Ishikawa (cell line): ENCODE measurements around the gene ZNF536.

Source experiments
- CEBPB ChIP-seq: IDR thresholded peaks from 2 replicates; pipeline ENCODE4 v1.6.1; 2012
- CREB1 ChIP-seq: IDR thresholded peaks from 2 replicates; pipeline ENCODE4 v1.6.1; 2012; ENCODE audit warnings: low read depth
- EGR1 ChIP-seq: IDR thresholded peaks from 2 replicates; pipeline ENCODE4 v1.6.1; 2012
- EP300 ChIP-seq: IDR thresholded peaks from 2 replicates; pipeline ENCODE4 v1.6.1; 2012; ENCODE audit warnings: borderline replicate concordance
- FOXM1 ChIP-seq: IDR thresholded peaks from 2 replicates; pipeline ENCODE4 v1.6.1; 2012; ENCODE audit warnings: low read depth, borderline replicate concordance
- NFIC ChIP-seq: IDR thresholded peaks from 2 replicates; pipeline ENCODE4 v1.6.1; 2012
- RAD21 ChIP-seq: IDR thresholded peaks from 2 replicates; pipeline ENCODE4 v1.6.1; 2012; ENCODE audit warnings: low read depth
- REST ChIP-seq: IDR thresholded peaks from 2 replicates; pipeline ENCODE4 v1.6.1; 2012; ENCODE audit warnings: low read depth, mild to moderate bottlenecking
- TAF1 ChIP-seq: IDR thresholded peaks from 2 replicates; pipeline ENCODE4 v1.6.1; 2012; ENCODE audit warnings: low read depth, mild to moderate bottlenecking
- TCF12 ChIP-seq: IDR thresholded peaks from 2 replicates; pipeline ENCODE4 v1.6.1; 2012; ENCODE audit warnings: low read depth
- TEAD4 ChIP-seq: IDR thresholded peaks from 2 replicates; pipeline ENCODE4 v1.6.1; 2012
- USF1 ChIP-seq: IDR thresholded peaks from 2 replicates; pipeline ENCODE4 v1.6.1; 2012
- YY1 ChIP-seq: IDR thresholded peaks from 2 replicates; pipeline ENCODE4 v1.6.1; 2012; ENCODE audit warnings: low read depth
- ZBTB7A ChIP-seq: IDR thresholded peaks from 2 replicates; pipeline ENCODE4 v1.6.1; 2012; ENCODE audit warnings: low read depth
- TF ChIP-seq, protein P1 (sequence below): IDR thresholded peaks from 2 replicates; pipeline ENCODE4 v1.6.1; 2012

Gene ZNF536

DNA sequence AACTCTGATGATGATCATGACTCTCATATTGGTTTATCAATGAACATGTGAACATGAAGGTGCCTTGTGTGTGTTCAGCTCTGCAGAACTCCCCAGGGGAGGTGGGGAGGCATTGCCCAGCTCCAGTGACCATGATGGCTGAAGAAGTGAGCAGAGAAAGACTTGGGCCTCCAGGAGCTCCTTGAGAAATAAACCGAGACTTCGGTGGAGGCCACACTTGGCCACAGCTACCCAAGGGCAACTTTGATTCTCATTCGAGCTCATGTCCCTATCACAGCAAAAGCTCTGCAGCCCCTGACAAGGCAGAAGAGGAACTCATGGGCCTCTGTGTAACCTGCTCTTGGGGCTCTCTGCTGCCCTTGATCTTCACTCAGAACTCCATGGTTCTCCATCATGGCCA, 44.1 kb upstream of the ZNF536 start:
- TF ChIP-seq CREB1 (no peak), ZBTB7A (no peak), FOXM1 (no peak), NFIC (no peak), RAD21 (no peak), EP300 (no peak), REST (no peak)
- TF ChIP-seq, protein P1, sequence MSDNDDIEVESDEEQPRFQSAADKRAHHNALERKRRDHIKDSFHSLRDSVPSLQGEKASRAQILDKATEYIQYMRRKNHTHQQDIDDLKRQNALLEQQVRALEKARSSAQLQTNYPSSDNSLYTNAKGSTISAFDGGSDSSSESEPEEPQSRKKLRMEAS = no peak

DNA sequence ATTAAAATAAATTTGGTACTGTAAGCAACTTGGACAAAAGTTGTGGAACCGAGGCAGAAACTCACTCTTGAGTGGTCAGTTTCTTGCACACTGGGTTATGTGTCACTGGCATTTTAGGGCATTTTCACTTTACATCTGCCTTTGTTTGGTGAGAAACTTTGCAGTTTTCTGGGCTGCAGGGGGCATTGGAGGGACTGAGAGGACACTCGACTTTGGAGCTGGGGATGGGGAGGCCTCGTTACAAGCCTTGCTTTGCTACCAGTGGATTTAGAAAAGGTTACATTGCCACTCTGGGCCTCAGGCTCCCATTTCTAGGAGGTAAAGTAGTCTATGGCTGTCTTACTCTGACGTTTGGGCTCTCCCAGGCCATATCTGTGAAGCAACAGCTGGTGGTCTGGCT, 41.9 kb upstream of the ZNF536 start:
- no peak for TF ChIP-seq ZBTB7A
- no peak for TF ChIP-seq EGR1
- no peak for TF ChIP-seq NFIC

DNA sequence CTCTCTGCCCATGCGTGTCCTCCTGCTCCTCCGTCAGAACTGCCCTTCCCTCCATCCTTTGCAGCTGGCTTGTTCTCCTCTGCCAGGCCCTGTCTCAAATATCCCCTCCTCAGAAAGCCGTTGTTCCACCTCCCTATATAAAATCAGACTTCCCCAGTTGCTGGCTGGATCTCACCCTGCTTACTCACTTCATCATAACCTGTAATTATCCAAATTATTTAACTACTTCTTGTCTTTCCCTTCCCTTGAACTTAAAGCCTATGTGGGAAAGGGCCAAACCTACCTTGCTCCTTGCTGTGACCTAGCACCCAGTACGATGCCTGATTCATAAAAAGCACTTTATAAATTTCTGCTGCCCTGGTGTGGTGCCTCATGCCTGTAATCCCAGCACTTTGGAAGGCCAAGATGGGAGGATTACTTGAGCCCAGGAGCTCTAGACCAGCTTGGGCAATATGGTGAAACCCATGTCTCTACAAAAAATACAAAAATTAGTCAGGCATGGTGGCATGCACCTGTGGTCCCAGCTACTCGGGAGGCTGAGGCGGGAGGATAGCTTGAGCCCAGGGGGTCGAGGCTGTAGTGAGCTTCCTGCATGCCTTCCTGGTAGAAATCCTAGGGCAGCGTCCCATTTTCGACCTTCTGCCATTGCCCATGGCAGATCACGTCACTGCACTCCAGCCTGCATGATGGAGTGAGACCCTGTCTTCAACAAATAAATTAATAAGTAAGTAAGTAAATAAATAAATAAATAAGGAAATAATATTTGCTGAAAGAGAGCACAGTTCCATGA, 39.5 kb upstream of the ZNF536 start:
- TF ChIP-seq YY1 = no peak
- TF ChIP-seq, protein P1 = no peak
- no peak for TF ChIP-seq EGR1
- no peak for TF ChIP-seq FOXM1
- TF ChIP-seq USF1 = no peak
- TF ChIP-seq TAF1 = no peak

GRCh38 chr19:30333291-30334065, 38.7 kb upstream of the ZNF536 start:
- TF ChIP-seq EGR1 = no peak

DNA sequence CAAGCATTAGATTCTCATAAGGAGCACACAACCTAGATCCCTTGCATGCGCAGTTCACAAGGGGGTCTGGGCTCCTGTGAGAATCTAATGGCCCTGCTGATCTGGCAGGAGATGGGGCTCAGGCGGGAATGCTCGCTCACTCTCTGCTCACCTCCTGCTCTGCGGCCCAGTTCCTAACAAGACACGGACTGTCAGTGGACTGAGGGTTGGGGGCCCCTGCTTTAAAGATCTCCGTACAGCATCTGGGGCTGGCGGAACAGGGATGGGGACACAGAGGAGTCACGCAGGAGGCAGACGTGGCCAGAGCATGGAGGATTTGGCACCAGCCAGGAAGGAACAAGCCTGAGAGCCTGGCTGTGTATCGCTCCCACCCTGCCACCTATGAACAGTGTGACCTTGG, 37.3 kb upstream of the ZNF536 start:
- TF ChIP-seq TEAD4 (no peak), TCF12 (no peak), EP300 (no peak), REST (no peak), CREB1 (no peak), EGR1 (no peak), RAD21 (no peak), ZBTB7A (no peak), NFIC (no peak), YY1 (no peak), CEBPB (no peak), TAF1 (no peak), FOXM1 (no peak), USF1 (no peak)
- TF ChIP-seq, protein P1 = no peak

- TF ChIP-seq CREB1 (no peak), YY1 (no peak), EP300 (no peak), EGR1 (no peak), CEBPB (no peak), RAD21 (no peak), TAF1 (no peak), TEAD4 (no peak), NFIC (no peak), ZBTB7A (no peak), TCF12 (no peak), FOXM1 (no peak), REST (no peak), USF1 (no peak)
- TF ChIP-seq, protein P1 = no peak
Observed at GRCh38 chr19:30335306-30335886, 36.8 kb upstream of the ZNF536 start.
